Measurements from ENCODE around the gene PITPNM2. TPM values are rescaled to one million over a fixed set of nuclear protein-coding genes. Genes with fewer than 3 reads are reported as not detected.

The PITPNM2 gene
- total and polyA plus RNA-seq, 2 experiments from 2014 or later: 0.82 to 3.0 TPM

DNA sequence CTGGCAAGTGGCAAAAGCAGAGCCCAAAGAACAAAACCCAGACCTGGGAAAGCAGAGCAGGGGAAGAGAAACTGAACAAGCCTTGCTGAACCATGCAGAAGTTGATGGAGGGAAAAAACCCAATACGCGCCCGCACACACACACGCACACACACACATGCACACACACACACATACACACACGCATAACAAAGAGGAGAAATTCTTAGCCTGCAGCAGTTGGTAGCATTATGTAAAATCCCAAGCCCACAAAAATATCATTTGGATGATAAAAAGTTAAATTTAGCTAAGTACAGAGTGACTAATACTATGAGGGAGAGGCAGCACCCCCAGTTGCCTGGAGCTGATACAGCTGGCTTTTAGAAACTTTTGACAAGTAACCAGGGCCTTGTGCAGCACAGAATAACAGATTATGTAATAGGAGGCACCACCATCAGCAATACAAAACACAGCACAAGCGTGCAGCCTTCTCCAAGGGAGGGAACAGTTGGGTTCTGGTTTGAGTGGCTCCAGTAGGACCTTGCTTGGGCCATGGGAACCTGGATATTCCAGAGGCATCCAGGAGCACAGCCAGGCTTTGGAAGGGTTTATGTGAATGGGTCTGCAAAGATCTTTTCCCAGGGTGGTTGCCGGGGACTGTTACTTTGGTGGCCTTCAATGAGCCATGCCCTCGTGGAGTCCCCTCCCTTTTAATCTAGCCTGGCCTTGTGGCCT lies 35.3 kb downstream of the PITPNM2 start (continued):
- TF ChIP-seq, protein P1, sequence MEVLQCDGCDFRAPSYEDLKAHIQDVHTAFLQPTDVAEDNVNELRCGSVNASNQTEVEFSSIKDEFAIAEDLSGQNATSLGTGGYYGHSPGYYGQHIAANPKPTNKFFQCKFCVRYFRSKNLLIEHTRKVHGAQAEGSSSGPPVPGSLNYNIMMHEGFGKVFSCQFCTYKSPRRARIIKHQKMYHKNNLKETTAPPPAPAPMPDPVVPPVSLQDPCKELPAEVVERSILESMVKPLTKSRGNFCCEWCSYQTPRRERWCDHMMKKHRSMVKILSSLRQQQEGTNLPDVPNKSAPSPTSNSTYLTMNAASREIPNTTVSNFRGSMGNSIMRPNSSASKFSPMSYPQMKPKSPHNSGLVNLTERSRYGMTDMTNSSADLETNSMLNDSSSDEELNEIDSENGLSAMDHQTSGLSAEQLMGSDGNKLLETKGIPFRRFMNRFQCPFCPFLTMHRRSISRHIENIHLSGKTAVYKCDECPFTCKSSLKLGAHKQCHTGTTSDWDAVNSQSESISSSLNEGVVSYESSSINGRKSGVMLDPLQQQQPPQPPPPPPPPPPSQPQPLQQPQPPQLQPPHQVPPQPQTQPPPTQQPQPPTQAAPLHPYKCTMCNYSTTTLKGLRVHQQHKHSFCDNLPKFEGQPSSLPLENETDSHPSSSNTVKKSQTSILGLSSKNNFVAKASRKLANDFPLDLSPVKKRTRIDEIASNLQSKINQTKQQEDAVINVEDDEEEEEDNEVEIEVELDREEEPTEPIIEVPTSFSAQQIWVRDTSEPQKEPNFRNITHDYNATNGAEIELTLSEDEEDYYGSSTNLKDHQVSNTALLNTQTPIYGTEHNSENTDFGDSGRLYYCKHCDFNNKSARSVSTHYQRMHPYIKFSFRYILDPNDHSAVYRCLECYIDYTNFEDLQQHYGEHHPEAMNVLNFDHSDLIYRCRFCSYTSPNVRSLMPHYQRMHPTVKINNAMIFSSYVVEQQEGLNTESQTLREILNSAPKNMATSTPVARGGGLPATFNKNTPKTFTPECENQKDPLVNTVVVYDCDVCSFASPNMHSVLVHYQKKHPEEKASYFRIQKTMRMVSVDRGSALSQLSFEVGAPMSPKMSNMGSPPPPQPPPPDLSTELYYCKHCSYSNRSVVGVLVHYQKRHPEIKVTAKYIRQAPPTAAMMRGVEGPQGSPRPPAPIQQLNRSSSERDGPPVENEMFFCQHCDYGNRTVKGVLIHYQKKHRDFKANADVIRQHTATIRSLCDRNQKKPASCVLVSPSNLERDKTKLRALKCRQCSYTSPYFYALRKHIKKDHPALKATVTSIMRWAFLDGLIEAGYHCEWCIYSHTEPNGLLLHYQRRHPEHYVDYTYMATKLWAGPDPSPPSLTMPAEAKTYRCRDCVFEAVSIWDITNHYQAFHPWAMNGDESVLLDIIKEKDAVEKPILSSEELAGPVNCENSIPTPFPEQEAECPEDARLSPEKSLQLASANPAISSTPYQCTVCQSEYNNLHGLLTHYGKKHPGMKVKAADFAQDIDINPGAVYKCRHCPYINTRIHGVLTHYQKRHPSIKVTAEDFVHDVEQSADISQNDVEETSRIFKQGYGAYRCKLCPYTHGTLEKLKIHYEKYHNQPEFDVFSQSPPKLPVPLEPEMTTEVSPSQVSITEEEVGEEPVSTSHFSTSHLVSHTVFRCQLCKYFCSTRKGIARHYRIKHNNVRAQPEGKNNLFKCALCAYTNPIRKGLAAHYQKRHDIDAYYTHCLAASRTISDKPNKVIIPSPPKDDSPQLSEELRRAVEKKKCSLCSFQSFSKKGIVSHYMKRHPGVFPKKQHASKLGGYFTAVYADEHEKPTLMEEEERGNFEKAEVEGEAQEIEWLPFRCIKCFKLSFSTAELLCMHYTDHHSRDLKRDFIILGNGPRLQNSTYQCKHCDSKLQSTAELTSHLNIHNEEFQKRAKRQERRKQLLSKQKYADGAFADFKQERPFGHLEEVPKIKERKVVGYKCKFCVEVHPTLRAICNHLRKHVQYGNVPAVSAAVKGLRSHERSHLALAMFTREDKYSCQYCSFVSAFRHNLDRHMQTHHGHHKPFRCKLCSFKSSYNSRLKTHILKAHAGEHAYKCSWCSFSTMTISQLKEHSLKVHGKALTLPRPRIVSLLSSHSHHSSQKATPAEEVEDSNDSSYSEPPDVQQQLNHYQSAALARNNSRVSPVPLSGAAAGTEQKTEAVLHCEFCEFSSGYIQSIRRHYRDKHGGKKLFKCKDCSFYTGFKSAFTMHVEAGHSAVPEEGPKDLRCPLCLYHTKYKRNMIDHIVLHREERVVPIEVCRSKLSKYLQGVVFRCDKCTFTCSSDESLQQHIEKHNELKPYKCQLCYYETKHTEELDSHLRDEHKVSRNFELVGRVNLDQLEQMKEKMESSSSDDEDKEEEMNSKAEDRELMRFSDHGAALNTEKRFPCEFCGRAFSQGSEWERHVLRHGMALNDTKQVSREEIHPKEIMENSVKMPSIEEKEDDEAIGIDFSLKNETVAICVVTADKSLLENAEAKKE (CRISPR knock-in tag; IDR thresholded peaks at IDR 0.05): no peak
- no peak for TF ChIP-seq ZNF331 (CRISPR knock-in tag; IDR thresholded peaks at IDR 0.05; ENCODE audit: low read depth)
- TF ChIP-seq, protein P2, sequence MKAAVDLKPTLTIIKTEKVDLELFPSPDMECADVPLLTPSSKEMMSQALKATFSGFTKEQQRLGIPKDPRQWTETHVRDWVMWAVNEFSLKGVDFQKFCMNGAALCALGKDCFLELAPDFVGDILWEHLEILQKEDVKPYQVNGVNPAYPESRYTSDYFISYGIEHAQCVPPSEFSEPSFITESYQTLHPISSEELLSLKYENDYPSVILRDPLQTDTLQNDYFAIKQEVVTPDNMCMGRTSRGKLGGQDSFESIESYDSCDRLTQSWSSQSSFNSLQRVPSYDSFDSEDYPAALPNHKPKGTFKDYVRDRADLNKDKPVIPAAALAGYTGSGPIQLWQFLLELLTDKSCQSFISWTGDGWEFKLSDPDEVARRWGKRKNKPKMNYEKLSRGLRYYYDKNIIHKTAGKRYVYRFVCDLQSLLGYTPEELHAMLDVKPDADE (IDR thresholded peaks at IDR 0.05): no peak

DNA sequence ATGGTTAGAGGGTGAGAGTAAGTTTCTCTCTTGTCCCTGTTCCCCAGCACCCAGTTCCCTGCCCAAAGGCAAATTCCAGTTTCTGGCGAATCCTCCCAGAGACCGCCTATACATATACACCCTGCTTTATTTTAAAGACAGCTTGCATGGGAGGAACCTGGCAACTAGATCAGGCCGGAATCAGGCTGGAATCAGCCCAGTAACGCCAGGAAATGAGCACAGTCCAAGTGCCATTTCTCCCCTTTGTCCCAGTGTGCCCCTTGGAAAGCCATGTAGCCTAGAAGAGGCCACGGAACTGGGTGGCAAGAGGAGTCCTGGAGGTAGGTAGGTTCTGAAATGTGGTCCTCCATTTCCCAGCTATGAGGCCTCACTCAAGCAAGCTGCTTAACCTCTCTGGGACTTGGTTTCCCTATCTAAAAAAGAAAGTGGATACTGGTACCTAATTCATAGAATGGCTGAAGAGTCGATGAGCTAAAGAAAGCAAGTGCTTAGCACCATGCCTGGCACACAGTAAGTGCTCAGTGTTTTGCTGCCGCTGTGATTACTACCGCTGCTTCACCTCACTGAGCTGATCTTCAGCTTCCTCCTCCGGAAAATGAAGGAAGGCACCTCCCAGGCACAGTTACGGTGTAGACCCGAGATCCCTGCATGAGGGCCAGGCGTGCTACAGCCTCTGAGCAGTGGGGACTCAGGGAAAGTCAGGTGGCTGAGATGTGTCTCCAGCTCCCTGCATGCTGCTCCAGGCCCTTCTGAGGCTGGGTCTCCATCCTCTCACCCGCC lies 36.4 kb downstream of the PITPNM2 start:
- H3K9me3 Mint-ChIP-seq: no peaks in the 10 kb centered on the region
- Histone ChIP-seq H3F3A (replicated peaks; ENCODE audit: low read depth) (no peaks in the 10 kb centered on the region), H3K79me2 (replicated peaks; ENCODE audit: insufficient read depth) (no peaks in the 10 kb centered on the region), H3K27me3 (ENCODE audit: insufficient read depth) (no peaks in the 10 kb centered on the region), H2AFZ (no peak overlapping the region), H3K4me1 (ENCODE audit: insufficient read depth) (no peaks in the 10 kb centered on the region), H3K36me3 (ENCODE audit: insufficient read depth) (no peaks in the 10 kb centered on the region), H3K4me3 (no peak overlapping the region), H3K4me2 (no peak overlapping the region), H3K27ac (ENCODE audit: low read depth) (no peak overlapping the region), H3K9me2 (ENCODE audit: insufficient read depth) (no peaks in the 10 kb centered on the region), H4K20me1 (replicated peaks; ENCODE audit: insufficient read depth) (no peaks in the 10 kb centered on the region)
- no peaks in the 10 kb centered on the region for H3K36me3 Mint-ChIP-seq (ENCODE audit: low read depth)
- no peak overlapping the region for H3K27ac Mint-ChIP-seq
- H3K27me3 Mint-ChIP-seq (ENCODE audit: insufficient read depth, low read depth, poor library complexity): peaks cover 2% of the 10 kb centered on the region
- DNase-seq (ENCODE audit: low spot score) (no peak), ATAC-seq (no peak)
- H3K4me1 Mint-ChIP-seq: no peaks in the 10 kb centered on the region; the same call in 2 of the 3 replicates
- H3K4me3 Mint-ChIP-seq: no peak overlapping the region
- no peak for TF ChIP-seq STAT1 (IDR thresholded peaks at IDR 0.05; ENCODE audit: unreplicated experiment)
- TF ChIP-seq, protein P3, sequence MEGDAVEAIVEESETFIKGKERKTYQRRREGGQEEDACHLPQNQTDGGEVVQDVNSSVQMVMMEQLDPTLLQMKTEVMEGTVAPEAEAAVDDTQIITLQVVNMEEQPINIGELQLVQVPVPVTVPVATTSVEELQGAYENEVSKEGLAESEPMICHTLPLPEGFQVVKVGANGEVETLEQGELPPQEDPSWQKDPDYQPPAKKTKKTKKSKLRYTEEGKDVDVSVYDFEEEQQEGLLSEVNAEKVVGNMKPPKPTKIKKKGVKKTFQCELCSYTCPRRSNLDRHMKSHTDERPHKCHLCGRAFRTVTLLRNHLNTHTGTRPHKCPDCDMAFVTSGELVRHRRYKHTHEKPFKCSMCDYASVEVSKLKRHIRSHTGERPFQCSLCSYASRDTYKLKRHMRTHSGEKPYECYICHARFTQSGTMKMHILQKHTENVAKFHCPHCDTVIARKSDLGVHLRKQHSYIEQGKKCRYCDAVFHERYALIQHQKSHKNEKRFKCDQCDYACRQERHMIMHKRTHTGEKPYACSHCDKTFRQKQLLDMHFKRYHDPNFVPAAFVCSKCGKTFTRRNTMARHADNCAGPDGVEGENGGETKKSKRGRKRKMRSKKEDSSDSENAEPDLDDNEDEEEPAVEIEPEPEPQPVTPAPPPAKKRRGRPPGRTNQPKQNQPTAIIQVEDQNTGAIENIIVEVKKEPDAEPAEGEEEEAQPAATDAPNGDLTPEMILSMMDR (conservative IDR thresholded peaks at IDR 0.05; ENCODE audit: low read depth in 2 of 2): no peak
- TF ChIP-seq, protein P4, sequence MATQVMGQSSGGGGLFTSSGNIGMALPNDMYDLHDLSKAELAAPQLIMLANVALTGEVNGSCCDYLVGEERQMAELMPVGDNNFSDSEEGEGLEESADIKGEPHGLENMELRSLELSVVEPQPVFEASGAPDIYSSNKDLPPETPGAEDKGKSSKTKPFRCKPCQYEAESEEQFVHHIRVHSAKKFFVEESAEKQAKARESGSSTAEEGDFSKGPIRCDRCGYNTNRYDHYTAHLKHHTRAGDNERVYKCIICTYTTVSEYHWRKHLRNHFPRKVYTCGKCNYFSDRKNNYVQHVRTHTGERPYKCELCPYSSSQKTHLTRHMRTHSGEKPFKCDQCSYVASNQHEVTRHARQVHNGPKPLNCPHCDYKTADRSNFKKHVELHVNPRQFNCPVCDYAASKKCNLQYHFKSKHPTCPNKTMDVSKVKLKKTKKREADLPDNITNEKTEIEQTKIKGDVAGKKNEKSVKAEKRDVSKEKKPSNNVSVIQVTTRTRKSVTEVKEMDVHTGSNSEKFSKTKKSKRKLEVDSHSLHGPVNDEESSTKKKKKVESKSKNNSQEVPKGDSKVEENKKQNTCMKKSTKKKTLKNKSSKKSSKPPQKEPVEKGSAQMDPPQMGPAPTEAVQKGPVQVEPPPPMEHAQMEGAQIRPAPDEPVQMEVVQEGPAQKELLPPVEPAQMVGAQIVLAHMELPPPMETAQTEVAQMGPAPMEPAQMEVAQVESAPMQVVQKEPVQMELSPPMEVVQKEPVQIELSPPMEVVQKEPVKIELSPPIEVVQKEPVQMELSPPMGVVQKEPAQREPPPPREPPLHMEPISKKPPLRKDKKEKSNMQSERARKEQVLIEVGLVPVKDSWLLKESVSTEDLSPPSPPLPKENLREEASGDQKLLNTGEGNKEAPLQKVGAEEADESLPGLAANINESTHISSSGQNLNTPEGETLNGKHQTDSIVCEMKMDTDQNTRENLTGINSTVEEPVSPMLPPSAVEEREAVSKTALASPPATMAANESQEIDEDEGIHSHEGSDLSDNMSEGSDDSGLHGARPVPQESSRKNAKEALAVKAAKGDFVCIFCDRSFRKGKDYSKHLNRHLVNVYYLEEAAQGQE (IDR thresholded peaks at IDR 0.05; ENCODE audit: unreplicated experiment): no peak

Measured in GM23338 (cell line).